A549 (cell line): ENCODE measurements around the gene CTBP2. TPM values are rescaled to one million over a fixed set of nuclear protein-coding genes. Genes with fewer than 3 reads are reported as not detected.

Experiments
- ATAC-seq, 2 experiments: fragments of 200-7000 bp in 1 of 2; fragments of >200 bp in 1 of 2; cut with Nextera tagmentation in 1 of 2; cut with Tn5 transposase in 1 of 2; 3 replicates each; pipeline versions ENCODE4 v1.8.0 to v1.9.1; 2018 to 2020; ENCODE audit warnings: mild to moderate bottlenecking in 1 of 2, moderate library complexity in 1 of 2
- CTCF ChIA-PET: fragments of 300-600 bp; sonication (Branson Sonifier 250); formaldehyde crosslinking; extraction: SDS; loops from one replicate; lab custom pipeline; 2021; ENCODE audit warnings: antibody characterized with exemption, inconsistent platforms; lab: Yijun Ruan, JAX
- POLR2A ChIA-PET: fragments of 350-600 bp; formaldehyde crosslinking; extraction: SDS; loops from one replicate; lab custom pipeline; 2021; ENCODE audit warnings: antibody characterized with exemption, inconsistent platforms; lab: Yijun Ruan, JAX
- DNase-seq, 2 experiments: peaks; one replicate each; pipeline versions ENCODE4 v3.0.0 to v3.0.0-alpha.2; 2011 to 2016; ENCODE audit warnings: low read depth in 1 of 2, low spot score in 1 of 2
- FAIRE-seq: peaks from 2 replicates; lab custom pipeline; 2011; peaks lifted over from hg19 to GRCh38; lab: Jason Lieb, UNC
- H3K27ac ChIP-seq, 2 experiments: fragments of >200 bp; sonication (Bioruptor Twin); formaldehyde crosslinking; 3 replicates each; pipeline ENCODE4 v1.5.1; 2016 to 2017
- H3K4me1 ChIP-seq: fragments of >200 bp; sonication (Bioruptor Twin); formaldehyde crosslinking; 3 replicates; pipeline ENCODE4 v1.6.1; 2016
- H3K4me2 ChIP-seq: fragments of >200 bp; sonication (Bioruptor Twin); formaldehyde crosslinking; 3 replicates; pipeline ENCODE4 v1.6.1; 2016
- H3K4me3 ChIP-seq: fragments of >200 bp; sonication (Bioruptor Twin); formaldehyde crosslinking; 3 replicates; pipeline ENCODE4 v1.5.1; 2016
- H3K9me3 ChIP-seq: fragments of >200 bp; sonication (Bioruptor Twin); formaldehyde crosslinking; 3 replicates; pipeline ENCODE4 v1.6.1; 2016
- CHD4 ChIP-seq: fragments of 200-600 bp; sonication (generic); IDR thresholded peaks from 2 replicates; pipeline ENCODE4 v1.6.1; 2016; ENCODE audit warnings: antibody characterized with exemption, mild to moderate bottlenecking, borderline replicate concordance
- EHF ChIP-seq: fragments of 250-450 bp; sonication (Bioruptor Pico); IDR thresholded peaks from 2 replicates; pipeline ENCODE4 v1.5.0; 2020; ENCODE audit warnings: mild to moderate bottlenecking
- ELK1 ChIP-seq: fragments of 150-350 bp; IDR thresholded peaks from 2 replicates; pipeline ENCODE4 v1.6.1; 2014; ENCODE audit warnings: low read depth, mild to moderate bottlenecking, low read length
- FOSB ChIP-seq: fragments of 250-450 bp; sonication (Bioruptor Pico); IDR thresholded peaks from 2 replicates; pipeline ENCODE4 v1.5.0; 2020; ENCODE audit warnings: mild to moderate bottlenecking, moderate library complexity
- GATA3 ChIP-seq: IDR thresholded peaks from 2 replicates; pipeline ENCODE4 v1.6.1; 2012; ENCODE audit warnings: borderline replicate concordance
- HDAC2 ChIP-seq: fragments of 200-600 bp; sonication (generic); IDR thresholded peaks from 2 replicates; pipeline ENCODE4 v1.6.1; 2016
- JUN ChIP-seq, 2 experiments: fragments of >200 bp; sonication (Bioruptor Twin); formaldehyde crosslinking; IDR thresholded peaks; 2 replicates in 1 of 2; 3 replicates in 1 of 2; pipeline ENCODE4 v1.6.1; 2016 to 2017
- KDM1A ChIP-seq: fragments of 200-600 bp; sonication (generic); IDR thresholded peaks from 2 replicates; pipeline ENCODE4 v1.6.1; 2016; ENCODE audit warnings: low read depth, mild to moderate bottlenecking
- NFE2L2 ChIP-seq: fragments of 150-350 bp; conservative IDR thresholded peaks from 2 replicates; pipeline ENCODE4 v1.6.1; 2014; ENCODE audit warnings: low read length
- NPAS2 ChIP-seq: fragments of 250-450 bp; sonication (Bioruptor Pico); IDR thresholded peaks from 2 replicates; pipeline ENCODE4 v1.8.0; 2022; ENCODE audit warnings: mild to moderate bottlenecking, moderate library complexity, borderline replicate concordance
- POLR2AphosphoS2 ChIP-seq: conservative IDR thresholded peaks from 2 replicates; pipeline ENCODE4 v1.6.1; 2012; ENCODE audit warnings: low read length, improper control_type of control experiment, inconsistent platforms
- RAD21 ChIP-seq, 2 experiments: fragments of >200 bp in 1 of 2; sonication (Bioruptor Twin) in 1 of 2; formaldehyde crosslinking in 1 of 2; IDR thresholded peaks in 1 of 2; conservative IDR thresholded peaks in 1 of 2; 2 replicates in 1 of 2; 3 replicates in 1 of 2; pipeline ENCODE4 v1.6.1; 2012 to 2018; ENCODE audit warnings: inconsistent platforms in 1 of 2
- RARB ChIP-seq: fragments of 250-450 bp; sonication (Bioruptor Pico); IDR thresholded peaks from 2 replicates; pipeline ENCODE4 v1.8.0; 2021; ENCODE audit warnings: mild to moderate bottlenecking, moderate library complexity
- SREBF2 ChIP-seq: fragments of 450-650 bp; IDR thresholded peaks from 2 replicates; pipeline ENCODE4 v1.6.1; 2014; ENCODE audit warnings: mild to moderate bottlenecking, moderate library complexity
- USF2 ChIP-seq: fragments of 450-650 bp; IDR thresholded peaks from 2 replicates; pipeline ENCODE4 v1.6.1; 2014; ENCODE audit warnings: antibody characterized with exemption
- ZC3H11A ChIP-seq: fragments of 450-650 bp; IDR thresholded peaks from 2 replicates; pipeline ENCODE4 v1.6.1; 2014; ENCODE audit warnings: antibody characterized with exemption, mild to moderate bottlenecking
- ZNF302 ChIP-seq: fragments of 250-450 bp; sonication (Bioruptor Pico); IDR thresholded peaks from 2 replicates; pipeline ENCODE4 v1.9.0; 2021; ENCODE audit warnings: inconsistent platforms, mild to moderate bottlenecking, moderate library complexity
- ZSCAN20 ChIP-seq: fragments of 250-450 bp; sonication (Bioruptor Pico); IDR thresholded peaks from 2 replicates; pipeline ENCODE4 v1.8.0; 2022; ENCODE audit warnings: mild to moderate bottlenecking, moderate library complexity
- WGBS: methylation state at CpG from one replicate; pipeline ENCODE4 v1.1.6; 2017; ENCODE audit errors: missing lambda C conversion rate; 5-methylcytosine and 5-hydroxymethylcytosine counted together
- polyA plus RNA-seq, 4 experiments: library from polyadenylated mRNA; depleted of rRNA in 3 of 4; stranded (reverse); fragments of >200 nt; fragmentation: RNase III in 1 of 4; extraction: RNeasy Plus Mini Kit Qiagen cat#74134 plus additional on column Dnase treatment in 1 of 4; gene quantifications; 2 replicates in 3 of 4; 3 replicates in 1 of 4; pipeline ENCODE4 v1.2.3, GENCODE V29; 2011 to 2017
- TF ChIP-seq, protein P1 (sequence below): fragments of >200 bp; sonication (Bioruptor Twin); formaldehyde crosslinking; IDR thresholded peaks from 3 replicates; pipeline ENCODE4 v1.6.1; 2016
- TF ChIP-seq, protein P2 (sequence below): fragments of >200 bp; sonication (Bioruptor Twin); formaldehyde crosslinking; IDR thresholded peaks from 3 replicates; pipeline ENCODE4 v1.5.1; 2016
- TF ChIP-seq, protein P3 (sequence below): IDR thresholded peaks from 2 replicates; pipeline ENCODE4 v1.6.1; 2012
- TF ChIP-seq, protein P4 (sequence below): fragments of 200-600 bp; sonication (generic); IDR thresholded peaks from 2 replicates; pipeline ENCODE4 v1.6.1; 2016; ENCODE audit warnings: antibody characterized with exemption, mild to moderate bottlenecking, moderate library complexity

CTBP2 gene
- polyA plus RNA-seq, 2 of the 4 experiments (the other 2 are of a cell fraction) = 74.9 to 78.9 TPM

DNA sequence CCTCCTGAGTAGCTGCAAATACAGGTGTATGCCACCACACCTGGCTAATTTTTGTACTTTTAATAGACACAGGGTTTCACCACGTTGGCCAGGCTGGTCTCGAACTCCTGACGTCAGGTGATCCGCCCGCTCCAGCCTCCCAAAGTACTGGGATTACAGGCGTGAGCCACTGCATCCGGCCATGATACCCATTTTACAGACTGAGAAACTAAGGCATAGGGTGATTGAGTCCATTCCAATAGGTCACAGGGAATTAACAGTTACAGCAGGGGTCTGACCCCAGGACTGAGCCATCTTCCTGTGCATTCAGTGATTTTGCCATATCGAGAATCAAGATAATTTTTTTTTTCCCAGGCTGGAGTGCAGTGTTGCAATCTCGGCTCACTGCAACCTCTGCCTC is 12.3 kb upstream of the CTBP2 start (continued):
- TF ChIP-seq, protein P1, sequence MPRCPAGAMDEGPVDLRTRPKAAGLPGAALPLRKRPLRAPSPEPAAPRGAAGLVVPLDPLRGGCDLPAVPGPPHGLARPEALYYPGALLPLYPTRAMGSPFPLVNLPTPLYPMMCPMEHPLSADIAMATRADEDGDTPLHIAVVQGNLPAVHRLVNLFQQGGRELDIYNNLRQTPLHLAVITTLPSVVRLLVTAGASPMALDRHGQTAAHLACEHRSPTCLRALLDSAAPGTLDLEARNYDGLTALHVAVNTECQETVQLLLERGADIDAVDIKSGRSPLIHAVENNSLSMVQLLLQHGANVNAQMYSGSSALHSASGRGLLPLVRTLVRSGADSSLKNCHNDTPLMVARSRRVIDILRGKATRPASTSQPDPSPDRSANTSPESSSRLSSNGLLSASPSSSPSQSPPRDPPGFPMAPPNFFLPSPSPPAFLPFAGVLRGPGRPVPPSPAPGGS = no peak
- TF ChIP-seq, all 56 proteins: peak for 0

DNA sequence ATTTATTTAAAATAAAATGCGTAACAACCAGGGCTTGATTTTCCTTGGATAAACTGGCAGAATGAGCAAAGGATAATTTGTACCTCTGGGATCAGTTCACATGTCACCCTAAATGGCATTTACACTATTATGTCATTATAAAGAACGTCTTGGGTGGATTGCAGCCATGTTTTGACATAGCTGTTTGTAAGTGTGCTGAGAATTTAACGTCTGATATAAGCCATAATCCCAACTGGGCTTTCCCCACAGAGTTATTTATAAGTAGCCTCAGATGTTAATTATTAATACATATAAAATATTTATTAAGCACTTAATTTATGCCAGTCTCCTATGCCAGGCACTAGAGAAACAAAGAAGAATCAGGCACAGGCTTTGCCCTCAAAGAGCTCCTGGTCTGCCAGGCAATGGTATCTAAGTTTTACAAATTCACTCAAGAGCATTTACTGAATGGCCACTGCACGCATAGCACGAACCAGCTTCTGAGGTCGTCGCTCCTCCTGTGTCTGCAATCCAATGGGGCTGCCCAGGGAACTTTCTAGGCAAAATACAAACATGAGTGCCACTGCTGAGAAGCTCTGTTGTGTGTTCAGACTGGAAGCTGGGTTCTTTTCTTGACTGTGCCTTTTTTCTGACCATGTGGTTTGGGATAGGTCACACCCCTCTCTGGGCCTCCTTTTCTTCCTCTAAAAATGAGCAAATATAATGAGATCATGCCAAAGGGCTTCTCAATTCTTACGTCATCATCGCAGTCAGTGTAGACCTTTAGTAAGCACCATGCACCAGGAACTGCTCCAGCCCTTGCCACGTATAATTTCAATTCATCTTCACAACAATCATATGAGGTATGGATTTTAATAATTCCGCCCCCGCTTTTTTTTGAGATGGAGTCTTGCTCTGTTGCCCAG is 11.3 kb upstream of the CTBP2 start:
- TF ChIP-seq FOSB (no peak), USF2 (no peak), JUN (IDR thresholded peaks at IDR 0.05) (no peak), NPAS2 (CRISPR knock-in tag) (no peak), CHD4 (no peak), HDAC2 (no peak), NFE2L2 (no peak), ELK1 (no peak), POLR2AphosphoS2 (no peak), SREBF2 (no peak)
- TF ChIP-seq, protein P2, sequence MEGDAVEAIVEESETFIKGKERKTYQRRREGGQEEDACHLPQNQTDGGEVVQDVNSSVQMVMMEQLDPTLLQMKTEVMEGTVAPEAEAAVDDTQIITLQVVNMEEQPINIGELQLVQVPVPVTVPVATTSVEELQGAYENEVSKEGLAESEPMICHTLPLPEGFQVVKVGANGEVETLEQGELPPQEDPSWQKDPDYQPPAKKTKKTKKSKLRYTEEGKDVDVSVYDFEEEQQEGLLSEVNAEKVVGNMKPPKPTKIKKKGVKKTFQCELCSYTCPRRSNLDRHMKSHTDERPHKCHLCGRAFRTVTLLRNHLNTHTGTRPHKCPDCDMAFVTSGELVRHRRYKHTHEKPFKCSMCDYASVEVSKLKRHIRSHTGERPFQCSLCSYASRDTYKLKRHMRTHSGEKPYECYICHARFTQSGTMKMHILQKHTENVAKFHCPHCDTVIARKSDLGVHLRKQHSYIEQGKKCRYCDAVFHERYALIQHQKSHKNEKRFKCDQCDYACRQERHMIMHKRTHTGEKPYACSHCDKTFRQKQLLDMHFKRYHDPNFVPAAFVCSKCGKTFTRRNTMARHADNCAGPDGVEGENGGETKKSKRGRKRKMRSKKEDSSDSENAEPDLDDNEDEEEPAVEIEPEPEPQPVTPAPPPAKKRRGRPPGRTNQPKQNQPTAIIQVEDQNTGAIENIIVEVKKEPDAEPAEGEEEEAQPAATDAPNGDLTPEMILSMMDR = no peak
- TF ChIP-seq, protein P3, sequence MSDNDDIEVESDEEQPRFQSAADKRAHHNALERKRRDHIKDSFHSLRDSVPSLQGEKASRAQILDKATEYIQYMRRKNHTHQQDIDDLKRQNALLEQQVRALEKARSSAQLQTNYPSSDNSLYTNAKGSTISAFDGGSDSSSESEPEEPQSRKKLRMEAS = no peak
- H3K27ac ChIP-seq = no peak overlapping the region
- H3K4me2 ChIP-seq = no peak overlapping the region
- ChIA-PET CTCF (interaction anchor here (0.9 to 1.5 kb wide), 4 partner anchors 9 to 429 kb away, joined by 3 to 8 read pairs (median 4); no protein-coding TSS in a partner anchor), POLR2A (no interaction called here)
- 0 out of 3 replicates have a peak, but pooled peaks cover 4% of the 10 kb centered on the region for H3K4me1 ChIP-seq
- no peak for FAIRE-seq
- ATAC-seq = peak in 1 of 2 experiments; percentile 38; a peak in 4 of 6 replicates
- 71% methylated on average over 12 of the region's 12 CpGs for WGBS
- H3K9me3 ChIP-seq = no peaks in the 10 kb centered on the region
- no peak overlapping the region for H3K4me3 ChIP-seq
- DNase-seq = no peak

- 63% methylated on average over 5 of the region's 5 CpGs for WGBS
- ChIA-PET POLR2A (no interaction called here), CTCF (interaction anchor here (0.9 kb wide), 1 partner anchor 205 kb away, joined by 3 read pairs; no protein-coding TSS in a partner anchor)
- TF ChIP-seq, protein P3 = no peak
- TF ChIP-seq EHF (CRISPR knock-in tag) = no peak
- no peak for TF ChIP-seq ZC3H11A
- no peak for TF ChIP-seq ZSCAN20 (CRISPR knock-in tag)
- no peak for TF ChIP-seq GATA3
- TF ChIP-seq RARB = no peak
- TF ChIP-seq ZNF302 (CRISPR knock-in tag) = no peak
- no peak for TF ChIP-seq KDM1A
- TF ChIP-seq, protein P4, sequence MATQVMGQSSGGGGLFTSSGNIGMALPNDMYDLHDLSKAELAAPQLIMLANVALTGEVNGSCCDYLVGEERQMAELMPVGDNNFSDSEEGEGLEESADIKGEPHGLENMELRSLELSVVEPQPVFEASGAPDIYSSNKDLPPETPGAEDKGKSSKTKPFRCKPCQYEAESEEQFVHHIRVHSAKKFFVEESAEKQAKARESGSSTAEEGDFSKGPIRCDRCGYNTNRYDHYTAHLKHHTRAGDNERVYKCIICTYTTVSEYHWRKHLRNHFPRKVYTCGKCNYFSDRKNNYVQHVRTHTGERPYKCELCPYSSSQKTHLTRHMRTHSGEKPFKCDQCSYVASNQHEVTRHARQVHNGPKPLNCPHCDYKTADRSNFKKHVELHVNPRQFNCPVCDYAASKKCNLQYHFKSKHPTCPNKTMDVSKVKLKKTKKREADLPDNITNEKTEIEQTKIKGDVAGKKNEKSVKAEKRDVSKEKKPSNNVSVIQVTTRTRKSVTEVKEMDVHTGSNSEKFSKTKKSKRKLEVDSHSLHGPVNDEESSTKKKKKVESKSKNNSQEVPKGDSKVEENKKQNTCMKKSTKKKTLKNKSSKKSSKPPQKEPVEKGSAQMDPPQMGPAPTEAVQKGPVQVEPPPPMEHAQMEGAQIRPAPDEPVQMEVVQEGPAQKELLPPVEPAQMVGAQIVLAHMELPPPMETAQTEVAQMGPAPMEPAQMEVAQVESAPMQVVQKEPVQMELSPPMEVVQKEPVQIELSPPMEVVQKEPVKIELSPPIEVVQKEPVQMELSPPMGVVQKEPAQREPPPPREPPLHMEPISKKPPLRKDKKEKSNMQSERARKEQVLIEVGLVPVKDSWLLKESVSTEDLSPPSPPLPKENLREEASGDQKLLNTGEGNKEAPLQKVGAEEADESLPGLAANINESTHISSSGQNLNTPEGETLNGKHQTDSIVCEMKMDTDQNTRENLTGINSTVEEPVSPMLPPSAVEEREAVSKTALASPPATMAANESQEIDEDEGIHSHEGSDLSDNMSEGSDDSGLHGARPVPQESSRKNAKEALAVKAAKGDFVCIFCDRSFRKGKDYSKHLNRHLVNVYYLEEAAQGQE = no peak
- no peak for TF ChIP-seq RAD21 (conservative IDR thresholded peaks at IDR 0.05 in 1 of 2, IDR thresholded peaks at IDR 0.05 in 1 of 2)
- no peak for TF ChIP-seq ELK1
Measured at GRCh38 chr10:125169915-125170314, 9.6 kb upstream of the CTBP2 start.

More at GRCh38 chr10:125169915-125170314, 9.6 kb upstream of the CTBP2 start:
- Histone ChIP-seq H3K9me3 (no peaks in the 10 kb centered on the region), H3K27ac (no peak overlapping the region), H3K4me2 (no peak overlapping the region), H3K4me1 (0 out of 3 replicates have a peak, but pooled peaks cover 4% of the 10 kb centered on the region), H3K4me3 (no peak overlapping the region)
- FAIRE-seq (no peak), DNase-seq (no peak), ATAC-seq (no peak)
